Measurements from ENCODE around the gene MFSD11. TPM values are rescaled to one million over a fixed set of nuclear protein-coding genes. Genes with fewer than 3 reads are reported as not detected.

The MFSD11 gene
- total and polyA plus RNA-seq, 2 donors from 2014 or later, result 12.5 to 22.6 TPM

GRCh38 chr17:76820039-76820438 lies 82.1 kb downstream of the MFSD11 start:
- no peak for DNase-seq
- no peak overlapping the region for H3K9ac ChIP-seq (ENCODE audit: low read length in 3 of 3)
- intact Hi-C loops (cut with DNase I), result no loop called here
- no peak overlapping the region for H3K27ac ChIP-seq (ENCODE audit: low read depth in 2 of 2, low read length in 2 of 2)
- no peaks in the 10 kb centered on the region for H3K36me3 ChIP-seq (ENCODE audit: control insufficient read depth in 2 of 3, insufficient read depth in 3 of 3, low read length in 3 of 3)
- no peaks in the 10 kb centered on the region for H3K9me3 ChIP-seq (ENCODE audit: control insufficient read depth in 2 of 3, insufficient read depth in 1 of 3, low read length in 3 of 3)
- TF ChIP-seq CTCF (IDR thresholded peaks at IDR 0.05; ENCODE audit: borderline replicate concordance, extremely low read depth, insufficient read depth), result no peak
- H3K27me3 ChIP-seq (ENCODE audit: control insufficient read depth, insufficient read depth, low read length), result no peaks in the 10 kb centered on the region
- H3K4me1 ChIP-seq (ENCODE audit: control insufficient read depth in 2 of 3, insufficient read depth in 2 of 3, low read depth in 1 of 3, low read length in 3 of 3), result no peaks in the 10 kb centered on the region
- FAIRE-seq, result no peak
- no peak overlapping the region for H3K4me3 ChIP-seq (ENCODE audit: low read length in 3 of 3)

- Histone ChIP-seq H3K27ac (ENCODE audit: low read depth in 2 of 2, low read length in 2 of 2) (no peak overlapping the region), H3K4me1 (ENCODE audit: control insufficient read depth in 2 of 3, insufficient read depth in 2 of 3, low read depth in 1 of 3, low read length in 3 of 3) (no peaks in the 10 kb centered on the region), H3K9me3 (ENCODE audit: control insufficient read depth in 2 of 3, insufficient read depth in 1 of 3, low read length in 3 of 3) (no peaks in the 10 kb centered on the region), H3K9ac (ENCODE audit: low read length in 3 of 3) (no peak overlapping the region), H3K27me3 (ENCODE audit: control insufficient read depth, insufficient read depth, low read length) (no peaks in the 10 kb centered on the region), H3K36me3 (ENCODE audit: control insufficient read depth in 2 of 3, insufficient read depth in 3 of 3, low read length in 3 of 3) (no peaks in the 10 kb centered on the region), H3K4me3 (ENCODE audit: low read length in 3 of 3) (no peak overlapping the region)
- DNase-seq, result no peak
- intact Hi-C loops (cut with DNase I), result no loop called here
- no peak for FAIRE-seq
- no peak for TF ChIP-seq CTCF (IDR thresholded peaks at IDR 0.05; ENCODE audit: borderline replicate concordance, extremely low read depth, insufficient read depth)
Observed at GRCh38 chr17:76820561-76820960, 82.6 kb downstream of the MFSD11 start.

- DNase-seq, result no peak
- H3K27ac ChIP-seq (ENCODE audit: low read depth in 2 of 2, low read length in 2 of 2), result no peak overlapping the region
- H3K9ac ChIP-seq (ENCODE audit: low read length in 3 of 3), result no peak overlapping the region
- H3K9me3 ChIP-seq (ENCODE audit: control insufficient read depth in 2 of 3, insufficient read depth in 1 of 3, low read length in 3 of 3), result no peaks in the 10 kb centered on the region
- no peaks in the 10 kb centered on the region for H3K27me3 ChIP-seq (ENCODE audit: control insufficient read depth, insufficient read depth, low read length)
- no peak for TF ChIP-seq CTCF (IDR thresholded peaks at IDR 0.05; ENCODE audit: borderline replicate concordance, extremely low read depth, insufficient read depth)
- H3K4me1 ChIP-seq (ENCODE audit: control insufficient read depth in 2 of 3, insufficient read depth in 2 of 3, low read depth in 1 of 3, low read length in 3 of 3), result peaks cover 0 to 5% (median 0%) of the 10 kb centered on the region in 3 donors
- no peak overlapping the region for H3K4me3 ChIP-seq (ENCODE audit: low read length in 3 of 3)
- H3K36me3 ChIP-seq (ENCODE audit: control insufficient read depth in 2 of 3, insufficient read depth in 3 of 3, low read length in 3 of 3), result no peaks in the 10 kb centered on the region
- intact Hi-C loops (cut with DNase I), result no loop called here
- no peak for FAIRE-seq
Observed at GRCh38 chr17:76822184-76822778, 84.4 kb downstream of the MFSD11 start.

DNA sequence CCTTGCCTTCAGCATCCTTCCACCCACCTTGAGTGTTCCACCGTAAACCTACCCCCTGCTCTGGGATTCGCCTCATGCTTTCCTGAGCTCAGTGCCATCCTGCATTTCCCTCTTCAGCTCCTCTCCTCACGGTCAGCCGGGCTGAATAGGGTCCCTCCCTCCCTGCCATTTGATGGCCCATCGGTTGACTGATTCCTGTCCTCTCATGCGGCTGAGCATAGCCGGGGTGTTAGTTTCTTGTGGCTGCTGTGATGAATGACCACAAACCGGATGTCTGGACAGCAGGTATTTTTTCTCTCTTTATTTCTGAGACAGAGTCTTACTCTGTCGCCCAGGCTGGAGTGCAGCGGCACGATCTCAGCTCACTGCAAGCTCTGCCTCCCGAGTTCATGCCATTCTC lies 86.2 kb downstream of the MFSD11 start:
- no peak overlapping the region for H3K27ac ChIP-seq (ENCODE audit: low read depth in 2 of 2, low read length in 2 of 2)
- H3K4me3 ChIP-seq (ENCODE audit: low read length in 3 of 3), result no peak overlapping the region
- intact Hi-C loops (cut with DNase I), result no loop called here
- FAIRE-seq, result no peak
- no peaks in the 10 kb centered on the region for H3K9me3 ChIP-seq (ENCODE audit: control insufficient read depth in 2 of 3, insufficient read depth in 1 of 3, low read length in 3 of 3)
- no peak overlapping the region for H3K9ac ChIP-seq (ENCODE audit: low read length in 3 of 3)
- no peaks in the 10 kb centered on the region for H3K36me3 ChIP-seq (ENCODE audit: control insufficient read depth in 2 of 3, insufficient read depth in 3 of 3, low read length in 3 of 3)
- peak in 4 of 5 donors; percentile 80 to 91 (median 88) for DNase-seq
- H3K27me3 ChIP-seq (ENCODE audit: control insufficient read depth, insufficient read depth, low read length), result no peaks in the 10 kb centered on the region
- H3K4me1 ChIP-seq (ENCODE audit: control insufficient read depth in 2 of 3, insufficient read depth in 2 of 3, low read depth in 1 of 3, low read length in 3 of 3), result peaks cover 0 to 5% (median 0%) of the 10 kb centered on the region in 3 donors
- TF ChIP-seq CTCF (IDR thresholded peaks at IDR 0.05; ENCODE audit: borderline replicate concordance, extremely low read depth, insufficient read depth), result no peak
